ENCODE results near the gene RERE. TPM values are rescaled to one million over a fixed set of nuclear protein-coding genes. Genes with fewer than 3 reads are reported as not detected.
"Not testable (repeated sequence)": the region's sequence is repeated elsewhere in the genome, so short reads cannot be mapped to it uniquely, and the experiment has no call there.

The RERE gene
- total and polyA plus RNA-seq, 7 donors = 38.8 to 308 (median 99.7) TPM

DNA sequence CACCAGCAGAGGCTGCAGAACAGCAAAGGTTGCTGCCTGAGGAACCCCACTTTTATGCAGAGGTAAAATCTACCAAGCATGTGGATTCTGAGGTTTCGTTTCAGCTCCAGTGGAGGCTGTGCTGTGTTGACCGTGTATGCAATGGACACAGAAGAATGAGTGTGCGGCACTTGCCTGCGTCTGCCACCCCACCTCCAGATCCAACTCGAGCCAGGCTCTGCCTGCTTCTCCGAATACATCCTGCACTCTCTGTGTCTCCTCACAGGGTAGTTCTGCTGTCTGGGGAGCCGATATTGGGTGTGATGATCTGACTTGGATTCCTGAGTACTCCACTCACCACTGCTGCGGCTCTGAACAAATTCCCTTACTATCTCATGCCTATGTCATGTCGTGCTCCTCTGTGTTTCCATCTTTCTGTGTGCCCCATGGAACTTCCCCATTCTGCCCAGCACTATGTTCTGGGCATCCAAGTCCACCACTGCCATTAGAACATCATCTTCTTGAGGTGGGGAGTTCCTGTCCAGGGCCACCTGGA is 369.8 kb downstream of the RERE start:
- intact Hi-C loops (cut with DNase I) = no loop called here
- Histone ChIP-seq H3K27ac (no peak overlapping the region), H3K4me3 (no peak overlapping the region), H3K27me3 (ENCODE audit: insufficient read depth in 3 of 3, low read length in 2 of 3) (no peaks in the 10 kb centered on the region), H3K4me1 (peaks cover 19% of the 10 kb centered on the region), H3K9me3 (no peaks in the 10 kb centered on the region), H3K36me3 (ENCODE audit: insufficient read depth in 1 of 2, low read depth in 1 of 2) (no peaks in the 10 kb centered on the region)
- ATAC-seq (no peak), DNase-seq (no peak)
- TF ChIP-seq, protein P1, sequence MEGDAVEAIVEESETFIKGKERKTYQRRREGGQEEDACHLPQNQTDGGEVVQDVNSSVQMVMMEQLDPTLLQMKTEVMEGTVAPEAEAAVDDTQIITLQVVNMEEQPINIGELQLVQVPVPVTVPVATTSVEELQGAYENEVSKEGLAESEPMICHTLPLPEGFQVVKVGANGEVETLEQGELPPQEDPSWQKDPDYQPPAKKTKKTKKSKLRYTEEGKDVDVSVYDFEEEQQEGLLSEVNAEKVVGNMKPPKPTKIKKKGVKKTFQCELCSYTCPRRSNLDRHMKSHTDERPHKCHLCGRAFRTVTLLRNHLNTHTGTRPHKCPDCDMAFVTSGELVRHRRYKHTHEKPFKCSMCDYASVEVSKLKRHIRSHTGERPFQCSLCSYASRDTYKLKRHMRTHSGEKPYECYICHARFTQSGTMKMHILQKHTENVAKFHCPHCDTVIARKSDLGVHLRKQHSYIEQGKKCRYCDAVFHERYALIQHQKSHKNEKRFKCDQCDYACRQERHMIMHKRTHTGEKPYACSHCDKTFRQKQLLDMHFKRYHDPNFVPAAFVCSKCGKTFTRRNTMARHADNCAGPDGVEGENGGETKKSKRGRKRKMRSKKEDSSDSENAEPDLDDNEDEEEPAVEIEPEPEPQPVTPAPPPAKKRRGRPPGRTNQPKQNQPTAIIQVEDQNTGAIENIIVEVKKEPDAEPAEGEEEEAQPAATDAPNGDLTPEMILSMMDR (IDR thresholded peaks at IDR 0.05) = no peak
- 89 to 95% (median 93%) methylated on average over 9 of the region's 9 CpGs for WGBS, 3 donors

DNA sequence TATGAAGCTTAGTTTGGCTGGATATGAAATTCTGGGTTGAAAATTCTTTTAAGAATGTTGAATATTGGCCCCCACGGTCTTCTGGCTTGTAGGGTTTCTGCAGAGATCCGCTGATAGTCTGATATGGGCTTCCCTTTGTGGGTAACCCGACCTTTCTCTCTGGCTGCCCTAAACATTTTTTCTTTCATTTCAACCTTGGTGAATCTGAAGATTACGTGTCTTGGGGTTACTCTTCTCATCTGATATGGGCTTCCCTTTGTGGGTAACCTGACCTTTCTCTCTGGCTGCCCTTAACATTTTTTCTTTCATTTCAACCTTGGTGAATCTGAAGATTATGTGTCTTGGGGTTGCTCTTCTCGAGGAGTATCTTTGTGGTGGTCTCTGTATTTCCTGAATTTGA is 371.3 kb downstream of the RERE start:
- whole genome bisulfite sequencing, 3 donors = 70 to 90% (median 78%) methylated on average over 5 of the region's 5 CpGs
- H3K27ac ChIP-seq; H3K27me3 ChIP-seq (ENCODE audit: insufficient read depth in 3 of 3, low read length in 2 of 3); H3K9me3 ChIP-seq; DNase-seq; H3K36me3 ChIP-seq (ENCODE audit: insufficient read depth in 1 of 2, low read depth in 1 of 2); ATAC-seq; intact Hi-C loops (cut with DNase I); H3K4me3 ChIP-seq: not testable (repeated sequence)
- H3K4me1 ChIP-seq = peaks cover 18% of the 10 kb centered on the region

DNA sequence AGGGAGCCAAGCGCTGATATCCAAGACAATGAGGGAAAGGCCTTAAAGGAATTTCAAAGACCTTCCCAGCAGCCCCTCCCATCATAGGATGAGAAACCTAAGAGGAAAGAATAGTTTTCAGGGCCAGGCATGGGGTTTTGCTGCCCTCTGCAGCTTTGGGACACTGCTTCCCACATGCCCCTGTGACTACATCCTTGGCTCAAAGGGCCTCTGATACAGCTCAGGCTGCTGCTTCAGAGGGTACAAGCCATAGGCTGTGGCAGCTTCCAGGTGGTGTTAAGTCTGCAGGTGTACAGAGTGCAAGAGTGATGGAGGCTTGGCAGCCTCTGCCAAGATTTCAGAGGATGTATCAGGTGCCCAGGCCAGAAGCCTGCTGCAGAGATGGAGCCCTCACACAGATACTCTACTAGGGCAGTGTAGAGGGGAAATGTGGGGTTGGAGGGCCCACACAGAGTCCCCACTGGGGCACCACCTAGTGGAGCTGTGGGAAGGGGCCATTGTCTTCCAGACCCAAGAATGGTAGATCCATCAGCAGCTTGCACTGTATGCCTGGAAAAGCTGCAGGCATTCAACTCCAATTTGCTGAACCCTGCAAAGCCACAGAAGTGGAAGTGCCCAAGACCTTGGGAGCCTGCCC is 373.8 kb downstream of the RERE start:
- Histone ChIP-seq H3K9me3 (no peaks in the 10 kb centered on the region), H3K36me3 (ENCODE audit: insufficient read depth in 1 of 2, low read depth in 1 of 2) (no peaks in the 10 kb centered on the region), H3K27me3 (ENCODE audit: insufficient read depth in 3 of 3, low read length in 2 of 3) (no peaks in the 10 kb centered on the region), H3K27ac (no peak overlapping the region), H3K4me3 (no peak overlapping the region), H3K4me1 (peaks cover 12% of the 10 kb centered on the region)
- no peak for DNase-seq
- 82 to 85% (median 84%) methylated on average over 1 of the region's 1 CpG for WGBS, 3 donors
- TF ChIP-seq, protein P1 (IDR thresholded peaks at IDR 0.05) = no peak
- intact Hi-C loops (cut with DNase I) = no loop called here
- peak in 3 of 4 donors; percentile 68 to 72 (median 69) for ATAC-seq

DNA sequence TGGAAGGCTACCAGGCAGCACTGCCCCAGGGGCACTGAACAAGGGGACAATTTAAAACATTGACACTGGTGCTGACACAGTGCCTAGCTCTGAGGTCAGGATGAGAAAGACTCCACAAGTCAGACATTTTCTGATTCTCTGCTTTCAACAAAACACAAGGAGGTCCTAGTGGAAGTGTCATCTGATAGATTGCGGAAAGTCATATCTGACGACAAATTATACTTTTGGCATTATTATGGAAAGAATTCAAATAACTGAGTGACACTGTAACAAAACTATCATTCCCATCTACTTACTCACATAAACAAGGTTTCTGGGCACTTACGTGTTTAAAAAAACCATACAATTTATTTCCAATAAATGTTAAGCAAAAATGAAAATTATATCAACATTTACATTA is 376.0 kb downstream of the RERE start:
- Histone ChIP-seq H3K4me1 (peaks cover 18% of the 10 kb centered on the region), H3K27ac (no peak overlapping the region), H3K4me3 (no peak overlapping the region), H3K36me3 (ENCODE audit: insufficient read depth in 1 of 2, low read depth in 1 of 2) (no peaks in the 10 kb centered on the region), H3K9me3 (no peaks in the 10 kb centered on the region), H3K27me3 (ENCODE audit: insufficient read depth in 3 of 3, low read length in 2 of 3) (no peaks in the 10 kb centered on the region)
- intact Hi-C loops (cut with DNase I) = no loop called here
- WGBS, 3 donors = 92 to 93% (median 92%) methylated on average over 3 of the region's 3 CpGs
- no peak for DNase-seq
- no peak for ATAC-seq
- TF ChIP-seq, protein P1 (IDR thresholded peaks at IDR 0.05) = no peak

DNA sequence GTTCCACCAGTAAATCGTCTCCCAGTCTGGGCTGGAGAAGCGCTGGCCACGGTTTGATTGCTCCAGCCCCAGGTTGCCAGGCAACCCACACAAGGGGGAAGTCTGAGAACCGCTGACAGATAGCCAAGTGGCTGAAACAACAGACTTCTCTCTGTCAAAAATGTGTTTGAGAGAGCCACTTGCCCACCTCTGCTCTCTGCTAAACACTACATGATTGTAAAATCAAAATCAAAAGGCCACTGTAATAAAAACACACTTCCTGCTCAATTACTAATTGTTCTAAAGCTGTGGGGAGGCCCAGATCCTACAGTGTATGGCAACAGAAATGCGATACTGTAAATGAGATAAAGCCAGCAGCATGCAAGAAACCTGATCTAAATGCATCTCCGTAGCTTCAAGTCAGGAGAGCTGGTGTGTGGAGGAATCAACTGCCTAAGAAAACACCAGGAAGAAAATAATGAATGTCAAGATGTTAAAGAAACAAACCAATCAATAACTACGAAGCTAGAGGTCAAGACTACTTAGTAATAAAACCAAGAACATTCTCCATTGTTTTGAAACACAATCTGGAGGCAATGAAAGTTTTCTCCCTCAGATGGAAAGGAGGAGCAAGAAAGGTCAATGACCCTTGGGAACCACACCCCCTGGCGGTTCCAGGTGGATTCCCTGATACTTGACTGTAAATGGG is 378.3 kb downstream of the RERE start:
- Histone ChIP-seq H3K9me3 (no peaks in the 10 kb centered on the region), H3K4me3 (no peak overlapping the region), H3K4me1 (peaks cover 31% of the 10 kb centered on the region), H3K36me3 (ENCODE audit: insufficient read depth in 1 of 2, low read depth in 1 of 2) (no peaks in the 10 kb centered on the region), H3K27me3 (ENCODE audit: insufficient read depth in 3 of 3, low read length in 2 of 3) (no peaks in the 10 kb centered on the region), H3K27ac (peak overlapping the region; percentile 64)
- 12 to 16% (median 13%) methylated on average over 8 of the region's 8 CpGs for WGBS, 3 donors
- peak; percentile 41 to 68 (median 58) for ATAC-seq
- peak; percentile 77 to 86 for DNase-seq
- intact Hi-C loops (cut with DNase I) = no loop called here
- TF ChIP-seq, protein P1 (IDR thresholded peaks at IDR 0.05) = no peak
